ENCODE results near the gene NRXN3. TPM values are rescaled to one million over a fixed set of nuclear protein-coding genes. Genes with fewer than 3 reads are reported as not detected.

Gene NRXN3
- total RNA-seq, 1 donor from 2014 or later = not detected

- intact Hi-C loops (cut with micrococcal nuclease) = no loop called here
Measured at GRCh38 chr14:79395061-79395460, 1224.9 kb downstream of the NRXN3 start.

- intact Hi-C loops (cut with micrococcal nuclease) = no loop called here
Measured at GRCh38 chr14:79404874-79405511, 1234.8 kb downstream of the NRXN3 start.

GRCh38 chr14:79405512-79405910 lies 1235.3 kb downstream of the NRXN3 start:
- intact Hi-C loops (cut with micrococcal nuclease) = no loop called here

- intact Hi-C loops (cut with micrococcal nuclease) = no loop called here
Measured at GRCh38 chr14:79407572-79407971, 1237.4 kb downstream of the NRXN3 start.

GRCh38 chr14:79408696-79409095 lies 1238.5 kb downstream of the NRXN3 start:
- intact Hi-C loops (cut with micrococcal nuclease) = no loop called here

GRCh38 chr14:79411403-79412174 lies 1241.4 kb downstream of the NRXN3 start:
- intact Hi-C loops (cut with micrococcal nuclease) = no loop called here

GRCh38 chr14:79412822-79413221 lies 1242.6 kb downstream of the NRXN3 start:
- intact Hi-C loops (cut with micrococcal nuclease) = no loop called here

GRCh38 chr14:79413734-79414428 lies 1243.7 kb downstream of the NRXN3 start:
- intact Hi-C loops (cut with micrococcal nuclease) = no loop called here

GRCh38 chr14:79415726-79416125 lies 1245.6 kb downstream of the NRXN3 start:
- intact Hi-C loops (cut with micrococcal nuclease) = no loop called here

- intact Hi-C loops (cut with micrococcal nuclease) = no loop called here
Measured at GRCh38 chr14:79417961-79418360, 1247.8 kb downstream of the NRXN3 start.

- intact Hi-C loops (cut with micrococcal nuclease) = no loop called here
Measured at GRCh38 chr14:79418649-79419415, 1248.7 kb downstream of the NRXN3 start.

- intact Hi-C loops (cut with micrococcal nuclease) = no loop called here
Measured at GRCh38 chr14:79419571-79420327, 1249.6 kb downstream of the NRXN3 start.

GRCh38 chr14:79420725-79421124 lies 1250.6 kb downstream of the NRXN3 start:
- intact Hi-C loops (cut with micrococcal nuclease) = no loop called here

- intact Hi-C loops (cut with micrococcal nuclease) = no loop called here
Measured at GRCh38 chr14:79421811-79422210, 1251.6 kb downstream of the NRXN3 start.

- intact Hi-C loops (cut with micrococcal nuclease) = no loop called here
Measured at GRCh38 chr14:79424462-79424861, 1254.3 kb downstream of the NRXN3 start.

- intact Hi-C loops (cut with micrococcal nuclease) = no loop called here
Measured at GRCh38 chr14:79426103-79426755, 1256.1 kb downstream of the NRXN3 start.

GRCh38 chr14:79432640-79433039 lies 1262.5 kb downstream of the NRXN3 start:
- intact Hi-C loops (cut with micrococcal nuclease) = no loop called here

- intact Hi-C loops (cut with micrococcal nuclease) = no loop called here
Measured at GRCh38 chr14:79436335-79436734, 1266.2 kb downstream of the NRXN3 start.

GRCh38 chr14:79437951-79438350 lies 1267.8 kb downstream of the NRXN3 start:
- intact Hi-C loops (cut with micrococcal nuclease) = no loop called here

GRCh38 chr14:79438696-79439342 lies 1268.6 kb downstream of the NRXN3 start:
- intact Hi-C loops (cut with micrococcal nuclease) = no loop called here

All from T-helper 2 cell treated with Interferon-gamma antibody and Interleukin-4, amounts not matched to agents 100 ng/mL and 5 ng/mL, for 36 hours (primary cell).